Neutrophil (primary cell): ENCODE measurements around the gene DOHH.

Experiments used
- H3K27ac ChIP-seq: fragments of 200-600 bp; sonication (generic); 2 replicates; pipeline ENCODE4 v1.5.1; 2016; ENCODE audit warnings: mild to moderate bottlenecking, moderate library complexity
- H3K27me3 ChIP-seq: fragments of 200-600 bp; sonication (generic); 2 replicates; pipeline ENCODE4 v1.6.0; 2016; ENCODE audit warnings: mild to moderate bottlenecking
- H3K36me3 ChIP-seq: fragments of 200-600 bp; sonication (generic); 2 replicates; pipeline ENCODE4 v1.5.1; 2017
- H3K4me1 ChIP-seq, 2 experiments: fragments of 200-600 bp in 1 of 2; sonication (generic) in 1 of 2; 1 replicate in 1 of 2; 2 replicates in 1 of 2; pipeline versions ENCODE4 v1.5.1 to v1.6.1; 2013 to 2016; ENCODE audit warnings: low read depth in 1 of 2, low read length in 1 of 2, mild to moderate bottlenecking in 1 of 2, moderate library complexity in 1 of 2; ENCODE audit not compliant: control insufficient read depth in 1 of 2, insufficient read depth in 1 of 2
- H3K4me3 ChIP-seq, 2 experiments: fragments of 200-600 bp in 1 of 2; sonication (generic) in 1 of 2; 1 replicate in 1 of 2; 2 replicates in 1 of 2; pipeline ENCODE4 v1.5.1; 2013 to 2016; ENCODE audit warnings: low read depth in 1 of 2, low read length in 1 of 2, mild to moderate bottlenecking in 1 of 2, moderate library complexity in 1 of 2
- H3K9me3 ChIP-seq: fragments of 200-600 bp; sonication (generic); 2 replicates; pipeline ENCODE4 v1.5.1; 2016
- CTCF ChIP-seq: fragments of 200-600 bp; sonication (generic); IDR thresholded peaks from 2 replicates; pipeline ENCODE4 v1.5.1; 2016; ENCODE audit warnings: antibody characterized with exemption

The DOHH gene

GRCh38 chr19:3483226-3483628 lies 17.2 kb downstream of the DOHH start, which contains the start of gene SMIM44:
Gene SMIM44 (minus strand): TSS chr19:3483441. CDS start chr19:3483403, 38 bp downstream.
- H3K36me3 ChIP-seq, result peaks cover 12% of the 10 kb centered on the region
- H3K27me3 ChIP-seq, result no peaks in the 10 kb centered on the region
- H3K4me3 ChIP-seq, result no peak within 1 kb of the TSS
- H3K27ac ChIP-seq, result no peak within 1 kb of the TSS
- H3K9me3 ChIP-seq, result no peaks in the 10 kb centered on the region
- peaks cover 3 to 17% of the 10 kb centered on the region in 2 experiments for H3K4me1 ChIP-seq
- no peak for TF ChIP-seq CTCF

GRCh38 chr19:3482507-3483225 lies 17.8 kb downstream of the DOHH start:
- Histone ChIP-seq H3K4me3 (no peak overlapping the region), H3K4me1 (peaks cover 3 to 17% of the 10 kb centered on the region in 2 experiments), H3K27me3 (no peaks in the 10 kb centered on the region), H3K36me3 (peaks cover 12% of the 10 kb centered on the region), H3K27ac (no peak overlapping the region), H3K9me3 (no peaks in the 10 kb centered on the region)
- no peak for TF ChIP-seq CTCF

- no peaks in the 10 kb centered on the region for H3K27me3 ChIP-seq
- H3K9me3 ChIP-seq, result no peaks in the 10 kb centered on the region
- peaks cover 12% of the 10 kb centered on the region for H3K36me3 ChIP-seq
- no peak for TF ChIP-seq CTCF
- H3K4me3 ChIP-seq, result no peak overlapping the region
- peaks cover 3 to 17% of the 10 kb centered on the region in 2 experiments for H3K4me1 ChIP-seq
- H3K27ac ChIP-seq, result no peak overlapping the region
Observed at GRCh38 chr19:3481241-3482090, 19.0 kb downstream of the DOHH start.

GRCh38 chr19:3480383-3481091 lies 19.9 kb downstream of the DOHH start, which contains the start of gene SMIM24:
Gene SMIM24 (minus strand): TSS chr19:3480525. CDS start chr19:3480463, 62 bp downstream.
- peaks cover 12% of the 10 kb centered on the region for H3K36me3 ChIP-seq
- H3K4me3 ChIP-seq, result peak within 1 kb of the TSS in 1 of 2 experiments; percentile 27
- no peaks in the 10 kb centered on the region for H3K9me3 ChIP-seq
- H3K27ac ChIP-seq, result no peak within 1 kb of the TSS
- no peaks in the 10 kb centered on the region for H3K27me3 ChIP-seq
- peaks cover 3 to 17% of the 10 kb centered on the region in 2 experiments for H3K4me1 ChIP-seq
- no peak for TF ChIP-seq CTCF

GRCh38 chr19:3479834-3480215 lies 20.6 kb downstream of the DOHH start:
- Histone ChIP-seq H3K9me3 (no peaks in the 10 kb centered on the region), H3K4me3 (no peak overlapping the region), H3K27me3 (no peaks in the 10 kb centered on the region), H3K4me1 (peaks cover 3 to 17% of the 10 kb centered on the region in 2 experiments), H3K27ac (no peak overlapping the region), H3K36me3 (peaks cover 12% of the 10 kb centered on the region)
- TF ChIP-seq CTCF, result no peak
